Neuronal stem cell (in vitro differentiated cells): ENCODE results near the gene CORO2B.
A peak's percentile ranks its signal among the peaks of the same experiment; 100 is the strongest.

ENCODE experiments used
- DNase-seq: peaks from one replicate; pipeline ENCODE4 v3.0.0-alpha.2; 2013; ENCODE audit warnings: low spot score
- H2AFZ ChIP-seq: one replicate; pipeline ENCODE4 v1.6.1; 2013; ENCODE audit warnings: mild to moderate bottlenecking, low read length, inconsistent platforms
- H2AK5ac ChIP-seq: 2 replicates; pipeline ENCODE4 v1.6.1; 2013; ENCODE audit warnings: low read depth, mild to moderate bottlenecking, inconsistent platforms, low read length, moderate library complexity, mixed read lengths
- H2BK120ac ChIP-seq: 2 replicates; pipeline ENCODE4 v1.6.1; 2013; ENCODE audit warnings: low read depth, mild to moderate bottlenecking, inconsistent platforms, low read length, moderate library complexity, mixed read lengths
- H2BK12ac ChIP-seq: one replicate; pipeline ENCODE4 v1.6.1; 2013; ENCODE audit warnings: low read length, inconsistent platforms
- H2BK15ac ChIP-seq: 2 replicates; pipeline ENCODE4 v1.6.1; 2013; ENCODE audit warnings: mild to moderate bottlenecking, low read length, inconsistent platforms, mixed read lengths
- H2BK5ac ChIP-seq: one replicate; pipeline ENCODE4 v1.6.1; 2013; ENCODE audit warnings: inconsistent platforms, mild to moderate bottlenecking, low read length, moderate library complexity
- H3K14ac ChIP-seq: one replicate; pipeline ENCODE4 v1.6.1; 2013; ENCODE audit warnings: low read length, inconsistent platforms
- H3K18ac ChIP-seq: 2 replicates; pipeline ENCODE4 v1.6.1; 2013; ENCODE audit warnings: low read length, inconsistent platforms
- H3K23ac ChIP-seq: 2 replicates; pipeline ENCODE4 v1.6.1; 2013; ENCODE audit warnings: low read depth, mild to moderate bottlenecking, mixed read lengths, low read length, inconsistent platforms; ENCODE audit not compliant: poor library complexity
- H3K27ac ChIP-seq: replicated peaks from 3 replicates; pipeline ENCODE4 v1.5.1; 2013; ENCODE audit warnings: low read length, inconsistent platforms
- H3K27me3 ChIP-seq, 3 experiments: 2 replicates each; pipeline ENCODE4 v1.6.1; 2013; ENCODE audit warnings: low read length in 3 of 3, mild to moderate bottlenecking in 2 of 3, inconsistent platforms in 1 of 3, low read depth in 1 of 3, mixed read lengths in 1 of 3, moderate library complexity in 1 of 3; ENCODE audit not compliant: control insufficient read depth in 3 of 3, insufficient read depth in 3 of 3
- H3K36me3 ChIP-seq, 2 donors: replicated peaks in 1 of 2; 2 replicates each; pipeline ENCODE4 v1.6.1; 2013; ENCODE audit warnings: low read length in 2 of 2; ENCODE audit not compliant: control insufficient read depth in 2 of 2, insufficient read depth in 2 of 2
- H3K4ac ChIP-seq: 2 replicates; pipeline ENCODE4 v1.6.1; 2013; ENCODE audit warnings: inconsistent platforms, mild to moderate bottlenecking, low read length, moderate library complexity
- H3K4me1 ChIP-seq, 2 donors: 1 replicate in 1 of 2; 2 replicates in 1 of 2; pipeline ENCODE4 v1.6.1; 2013; ENCODE audit warnings: low read length in 2 of 2, low read depth in 1 of 2; ENCODE audit not compliant: control insufficient read depth in 2 of 2, insufficient read depth in 1 of 2
- H3K4me2 ChIP-seq: one replicate; pipeline ENCODE4 v1.6.1; 2013; ENCODE audit warnings: mild to moderate bottlenecking, low read length, inconsistent platforms; ENCODE audit not compliant: insufficient read depth, poor library complexity, severe bottlenecking
- H3K4me3 ChIP-seq, 2 donors: 2 replicates each; pipeline ENCODE4 v1.5.1; 2013; ENCODE audit warnings: low read length in 2 of 2, mild to moderate bottlenecking in 2 of 2, inconsistent platforms in 1 of 2, moderate library complexity in 1 of 2
- H3K79me1 ChIP-seq: one replicate; pipeline ENCODE4 v1.6.1; 2013; ENCODE audit warnings: low read depth, mild to moderate bottlenecking, inconsistent platforms, low read length, moderate library complexity
- H3K9ac ChIP-seq: one replicate; pipeline ENCODE4 v1.6.1; 2013; ENCODE audit warnings: mild to moderate bottlenecking, low read depth, low read length, inconsistent platforms; ENCODE audit not compliant: poor library complexity
- H3K9me3 ChIP-seq, 2 donors: replicated peaks in 1 of 2; 2 replicates each; pipeline versions ENCODE3 to v1.6.1; 2013; ENCODE audit warnings: low read length in 2 of 2, mild to moderate bottlenecking in 2 of 2, inconsistent platforms in 1 of 2, low read depth in 1 of 2, mixed read lengths in 1 of 2, moderate library complexity in 1 of 2; ENCODE audit not compliant: control insufficient read depth in 2 of 2, insufficient read depth in 1 of 2
- H4K8ac ChIP-seq: one replicate; pipeline ENCODE4 v1.6.1; 2013; ENCODE audit warnings: low read depth, mild to moderate bottlenecking, inconsistent platforms, low read length, moderate library complexity
- H4K91ac ChIP-seq: one replicate; pipeline ENCODE4 v1.6.1; 2013; ENCODE audit warnings: low read length, low read depth, mild to moderate bottlenecking, inconsistent platforms; ENCODE audit not compliant: poor library complexity
- WGBS, 2 donors: extraction: QIAGEN DNeasy Blood & Tissue Kit; methylation state at CpG; one replicate each; pipeline ENCODE4 v1.1.7; 2013; ENCODE audit warnings: missing lambda C conversion rate in 2 of 2, mixed read lengths in 1 of 2; ENCODE audit not compliant: insufficient read length in 2 of 2, insufficient replicate concordance in 1 of 2; ENCODE audit errors: extremely low coverage in 2 of 2; 5-methylcytosine and 5-hydroxymethylcytosine counted together

The CORO2B gene

DNA sequence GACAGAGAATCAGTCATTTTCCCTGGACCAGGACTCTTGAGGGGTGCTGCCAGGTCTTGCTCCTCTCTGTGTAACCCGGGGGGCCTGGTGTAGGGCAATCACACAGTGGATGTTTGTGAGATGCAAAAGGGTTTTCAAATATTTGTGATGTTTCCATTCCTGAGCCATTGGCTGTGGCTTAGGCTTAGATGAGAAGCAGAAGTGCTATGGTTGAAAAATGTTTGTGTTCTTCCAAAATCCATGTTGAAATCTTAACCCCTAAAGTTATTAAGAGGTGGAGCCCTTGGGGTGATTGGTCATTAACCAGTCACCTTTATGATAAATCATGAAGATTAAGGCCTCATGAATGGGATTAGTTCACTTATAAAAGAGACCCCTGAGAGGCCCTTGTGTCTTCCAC is 36.5 kb downstream of the CORO2B start:
- Histone ChIP-seq H3K4me2 (no peak overlapping the region), H3K36me3 (no peaks in the 10 kb centered on the region), H3K9me3 (no peaks in the 10 kb centered on the region), H2BK15ac (no peak overlapping the region), H3K4me3 (no peak overlapping the region), H3K27ac (no peak overlapping the region), H2BK12ac (no peak overlapping the region), H3K4me1 (peaks cover 7 to 22% of the 10 kb centered on the region in 2 donors), H2BK5ac (no peak overlapping the region), H4K91ac (no peak overlapping the region), H3K9ac (no peak overlapping the region), H4K8ac (no peak overlapping the region), H3K14ac (no peak overlapping the region), H2AFZ (peak overlapping the region; percentile 90), H2AK5ac (no peak overlapping the region), H3K4ac (no peak overlapping the region), H3K18ac (no peak overlapping the region), H3K27me3 (no peaks in the 10 kb centered on the region), H3K23ac (no peak overlapping the region), H2BK120ac (no peak overlapping the region), H3K79me1 (no peaks in the 10 kb centered on the region)
- no CpG with 5 or more reads among the region's 1 CpG for WGBS, 2 donors
- DNase-seq: no peak

DNA sequence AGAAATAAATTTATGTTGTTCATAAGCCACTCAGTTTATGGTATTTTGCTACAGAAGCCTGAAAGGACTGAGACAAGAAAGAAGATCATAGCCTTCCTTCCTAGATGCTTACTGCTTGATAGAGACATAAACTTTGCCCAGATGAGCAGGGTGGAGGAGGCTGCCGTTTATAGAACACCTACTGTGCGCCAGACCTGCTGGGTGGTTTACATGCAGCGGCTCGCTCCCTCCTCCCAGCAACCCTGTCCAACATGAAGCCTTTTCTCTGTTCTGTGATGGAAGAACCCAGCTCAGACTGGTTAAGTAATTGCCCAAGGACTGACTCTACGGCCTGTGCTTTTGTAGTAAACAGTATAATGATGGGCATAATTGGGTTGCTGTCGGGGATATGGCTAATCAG is 37.0 kb downstream of the CORO2B start:
- no peak overlapping the region for H3K4me2 ChIP-seq
- H3K14ac ChIP-seq: no peak overlapping the region
- H3K4me3 ChIP-seq: no peak overlapping the region
- H2BK15ac ChIP-seq: no peak overlapping the region
- H4K91ac ChIP-seq: no peak overlapping the region
- H3K4ac ChIP-seq: no peak overlapping the region
- H2BK5ac ChIP-seq: no peak overlapping the region
- no peak overlapping the region for H3K18ac ChIP-seq
- H3K27me3 ChIP-seq: no peaks in the 10 kb centered on the region
- H2AFZ ChIP-seq: no peak overlapping the region
- no peak overlapping the region for H2BK12ac ChIP-seq
- H3K4me1 ChIP-seq: peaks cover 9 to 23% of the 10 kb centered on the region in 2 donors
- no peak overlapping the region for H3K23ac ChIP-seq
- H2BK120ac ChIP-seq: no peak overlapping the region
- H2AK5ac ChIP-seq: no peak overlapping the region
- no peak overlapping the region for H3K9ac ChIP-seq
- WGBS, 2 donors: no CpG with 5 or more reads among the region's 6 CpGs
- H3K79me1 ChIP-seq: no peaks in the 10 kb centered on the region
- no peak for DNase-seq
- H3K36me3 ChIP-seq: no peaks in the 10 kb centered on the region
- no peak overlapping the region for H3K27ac ChIP-seq
- H4K8ac ChIP-seq: no peak overlapping the region
- H3K9me3 ChIP-seq: no peaks in the 10 kb centered on the region

DNA sequence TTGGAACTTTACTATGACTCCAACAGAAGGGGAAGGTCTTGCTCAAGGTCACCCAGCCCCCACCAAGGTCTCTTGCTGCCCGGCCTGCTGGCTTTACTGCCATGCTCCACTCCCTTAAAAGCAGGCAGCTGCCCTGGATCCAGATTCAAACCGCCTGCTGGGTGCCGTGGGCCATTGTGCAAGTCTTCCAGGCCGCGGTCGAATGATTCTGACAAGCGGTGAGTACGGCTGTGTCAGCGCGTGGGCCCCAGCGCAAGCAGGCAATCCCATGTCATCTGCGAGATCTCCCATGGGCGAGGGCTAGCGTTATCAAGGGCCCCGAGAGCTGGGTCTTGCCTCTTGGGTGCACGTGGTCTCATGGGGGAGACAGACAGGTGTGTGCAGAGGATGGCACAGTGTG is 37.6 kb downstream of the CORO2B start:
- WGBS, 2 donors: no CpG with 5 or more reads among the region's 16 CpGs
- no peak overlapping the region for H3K4ac ChIP-seq
- H2BK15ac ChIP-seq: peak overlapping the region; percentile 32
- H4K8ac ChIP-seq: no peak overlapping the region
- H3K27ac ChIP-seq: no peak overlapping the region
- no peak for DNase-seq
- H3K4me3 ChIP-seq: no peak overlapping the region
- peak overlapping the region; percentile 38 for H3K23ac ChIP-seq
- H2AK5ac ChIP-seq: peak overlapping the region; percentile 36
- H2AFZ ChIP-seq: no peak overlapping the region
- H3K27me3 ChIP-seq: no peaks in the 10 kb centered on the region
- H2BK12ac ChIP-seq: no peak overlapping the region
- no peak overlapping the region for H3K9ac ChIP-seq
- peak overlapping the region; percentile 40 for H3K14ac ChIP-seq
- no peaks in the 10 kb centered on the region for H3K79me1 ChIP-seq
- H3K4me2 ChIP-seq: no peak overlapping the region
- no peak overlapping the region for H2BK5ac ChIP-seq
- no peak overlapping the region for H3K18ac ChIP-seq
- H2BK120ac ChIP-seq: no peak overlapping the region
- H3K36me3 ChIP-seq: no peaks in the 10 kb centered on the region
- peaks cover 14 to 29% of the 10 kb centered on the region in 2 donors for H3K4me1 ChIP-seq
- no peaks in the 10 kb centered on the region for H3K9me3 ChIP-seq
- peak overlapping the region; percentile 73 for H4K91ac ChIP-seq

DNA sequence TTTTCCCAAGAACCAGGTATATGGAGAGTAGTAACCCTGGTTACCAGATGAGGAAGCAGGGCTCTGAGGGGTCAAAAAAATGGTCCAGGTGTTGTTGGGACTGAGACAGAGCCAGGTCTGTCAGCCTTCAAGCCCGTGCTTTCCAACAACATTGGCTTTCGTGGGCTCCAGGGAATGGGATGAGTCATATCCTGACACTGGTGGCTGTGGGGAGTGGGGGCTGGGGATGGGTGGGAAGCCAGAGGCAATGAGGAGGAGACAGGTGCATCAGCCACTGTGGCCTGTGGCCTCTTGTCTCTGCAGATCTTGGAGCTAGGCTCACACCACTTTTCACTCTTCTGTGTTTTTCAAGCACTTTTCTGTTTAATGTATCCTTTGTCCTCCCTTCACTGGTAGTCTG is 38.2 kb downstream of the CORO2B start:
- Histone ChIP-seq H3K23ac (no peak overlapping the region), H2BK12ac (no peak overlapping the region), H3K18ac (no peak overlapping the region), H2AK5ac (no peak overlapping the region), H4K8ac (no peak overlapping the region), H3K9ac (no peak overlapping the region), H3K14ac (no peak overlapping the region), H3K27ac (no peak overlapping the region), H4K91ac (no peak overlapping the region), H3K79me1 (no peaks in the 10 kb centered on the region), H3K9me3 (no peaks in the 10 kb centered on the region), H3K27me3 (no peaks in the 10 kb centered on the region), H3K4ac (no peak overlapping the region), H2BK5ac (no peak overlapping the region), H2BK120ac (no peak overlapping the region), H3K4me3 (no peak overlapping the region), H3K4me1 (peaks cover 14 to 29% of the 10 kb centered on the region in 2 donors), H3K4me2 (no peak overlapping the region), H2BK15ac (no peak overlapping the region), H2AFZ (no peak overlapping the region), H3K36me3 (no peaks in the 10 kb centered on the region)
- DNase-seq: no peak
- no CpG with 5 or more reads among the region's 2 CpGs for WGBS, 2 donors
